Tibial nerve (tissue), 4 donors: ENCODE data around the gene LSM14B. TPM values are rescaled to one million over a fixed set of nuclear protein-coding genes. Genes with fewer than 3 reads are reported as not detected.
"Not testable (repeated sequence)": the region's sequence is repeated elsewhere in the genome, so short reads cannot be mapped to it uniquely, and the experiment has no call there.

Experiments
- DNase-seq, 2 donors: peaks; one replicate each; pipeline ENCODE4 v3.0.0-alpha.2; 2019; ENCODE audit warnings: low spot score in 2 of 2
- H3K27ac ChIP-seq, 4 donors: fragments of 200-600 bp; sonication (generic) in 3 of 4; one replicate each; pipeline ENCODE4 v1.5.1; 2017 to 2019; ENCODE audit warnings: mild to moderate bottlenecking in 1 of 4
- H3K27me3 ChIP-seq, 2 donors: fragments of 200-600 bp; sonication (generic) in 1 of 2; one replicate each; pipeline versions ENCODE4 v1.5.1 to v1.6.0; 2017 to 2019
- H3K36me3 ChIP-seq, 3 donors: fragments of 200-600 bp; sonication (generic); one replicate each; pipeline ENCODE4 v1.5.1; 2018 to 2019
- H3K4me1 ChIP-seq, 4 donors: fragments of 200-600 bp; sonication (generic) in 3 of 4; one replicate each; pipeline ENCODE4 v1.5.1; 2017 to 2019
- H3K4me3 ChIP-seq, 4 donors: fragments of 200-600 bp; sonication (generic) in 3 of 4; one replicate each; pipeline ENCODE4 v1.5.1; 2017 to 2019; ENCODE audit warnings: mild to moderate bottlenecking in 1 of 4, moderate library complexity in 1 of 4
- H3K9me3 ChIP-seq, 4 donors: fragments of 200-600 bp; sonication (generic) in 3 of 4; one replicate each; pipeline ENCODE4 v1.5.1; 2017 to 2019
- EP300 ChIP-seq, 2 donors: sonication (generic); formaldehyde crosslinking; IDR thresholded peaks; one replicate each; pipeline ENCODE4 v1.6.1; 2017; ENCODE audit warnings: antibody characterized with exemption in 2 of 2, mild to moderate bottlenecking in 1 of 2
- POLR2A ChIP-seq, 2 donors: fragments of 450-650 bp; IDR thresholded peaks; one replicate each; pipeline ENCODE4 v1.6.1; 2017; ENCODE audit warnings: antibody characterized with exemption in 2 of 2, mild to moderate bottlenecking in 2 of 2, moderate library complexity in 2 of 2
- WGBS, 2 donors: methylation state at CpG; one replicate each; pipeline ENCODE4 v1.1.5; 2018; 5-methylcytosine and 5-hydroxymethylcytosine counted together
- total RNA-seq, 4 donors: library from RNA; depleted of rRNA; stranded (reverse); fragments of >200 nt; gene quantifications; one replicate each; pipeline ENCODE4 v1.1.0, GENCODE V29; 2016
- TF ChIP-seq, protein P1 (sequence below), 5 experiments: fragments of 200-600 bp in 3 of 5; fragments of 450-650 bp in 2 of 5; sonication (generic) in 3 of 5; IDR thresholded peaks; one replicate each; pipeline ENCODE4 v1.5.1; 2016 to 2019; ENCODE audit warnings: antibody characterized with exemption in 5 of 5, mild to moderate bottlenecking in 3 of 5, moderate library complexity in 2 of 5

Gene LSM14B
- total RNA-seq, 4 donors from 2014 or later: 23.8 to 32.6 (median 28.5) TPM

DNA sequence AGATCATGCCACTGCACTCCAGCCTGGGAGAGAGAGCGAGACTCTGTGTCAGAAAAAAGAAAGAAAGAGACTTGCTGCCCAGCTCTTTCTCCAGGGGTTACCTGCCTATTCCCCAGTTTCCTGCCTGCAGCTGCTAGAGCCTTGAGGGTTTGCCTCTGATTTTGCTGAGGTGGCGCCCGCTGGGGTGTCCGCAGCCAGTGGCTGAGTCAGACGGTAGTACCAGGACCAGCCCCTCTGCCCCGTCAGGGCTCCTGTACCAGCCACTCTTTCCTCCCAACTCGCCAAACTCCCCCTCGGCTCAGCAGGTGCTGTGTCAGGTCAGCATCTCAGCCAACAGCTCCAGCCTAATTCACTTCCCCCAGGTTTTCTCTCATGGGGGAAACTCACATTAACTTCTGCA is 7.4 kb upstream of the LSM14B start:
- Histone ChIP-seq H3K4me1 (no peaks in the 10 kb centered on the region), H3K27me3 (peaks cover 0 to 69% of the 10 kb centered on the region in 2 donors), H3K36me3 (peaks cover 0 to 7% (median 0%) of the 10 kb centered on the region in 3 donors), H3K27ac (no peak overlapping the region), H3K9me3 (peaks cover 0 to 44% (median 2%) of the 10 kb centered on the region in 4 donors), H3K4me3 (no peak overlapping the region)
- TF ChIP-seq, protein P1, sequence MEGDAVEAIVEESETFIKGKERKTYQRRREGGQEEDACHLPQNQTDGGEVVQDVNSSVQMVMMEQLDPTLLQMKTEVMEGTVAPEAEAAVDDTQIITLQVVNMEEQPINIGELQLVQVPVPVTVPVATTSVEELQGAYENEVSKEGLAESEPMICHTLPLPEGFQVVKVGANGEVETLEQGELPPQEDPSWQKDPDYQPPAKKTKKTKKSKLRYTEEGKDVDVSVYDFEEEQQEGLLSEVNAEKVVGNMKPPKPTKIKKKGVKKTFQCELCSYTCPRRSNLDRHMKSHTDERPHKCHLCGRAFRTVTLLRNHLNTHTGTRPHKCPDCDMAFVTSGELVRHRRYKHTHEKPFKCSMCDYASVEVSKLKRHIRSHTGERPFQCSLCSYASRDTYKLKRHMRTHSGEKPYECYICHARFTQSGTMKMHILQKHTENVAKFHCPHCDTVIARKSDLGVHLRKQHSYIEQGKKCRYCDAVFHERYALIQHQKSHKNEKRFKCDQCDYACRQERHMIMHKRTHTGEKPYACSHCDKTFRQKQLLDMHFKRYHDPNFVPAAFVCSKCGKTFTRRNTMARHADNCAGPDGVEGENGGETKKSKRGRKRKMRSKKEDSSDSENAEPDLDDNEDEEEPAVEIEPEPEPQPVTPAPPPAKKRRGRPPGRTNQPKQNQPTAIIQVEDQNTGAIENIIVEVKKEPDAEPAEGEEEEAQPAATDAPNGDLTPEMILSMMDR (IDR thresholded peaks at IDR 0.05): no peak
- TF ChIP-seq POLR2A (IDR thresholded peaks at IDR 0.05) (no peak), EP300 (IDR thresholded peaks at IDR 0.05) (no peak)
- WGBS, 2 donors: 38 to 49% methylated on average over 8 of the region's 8 CpGs
- no peak for DNase-seq

DNA sequence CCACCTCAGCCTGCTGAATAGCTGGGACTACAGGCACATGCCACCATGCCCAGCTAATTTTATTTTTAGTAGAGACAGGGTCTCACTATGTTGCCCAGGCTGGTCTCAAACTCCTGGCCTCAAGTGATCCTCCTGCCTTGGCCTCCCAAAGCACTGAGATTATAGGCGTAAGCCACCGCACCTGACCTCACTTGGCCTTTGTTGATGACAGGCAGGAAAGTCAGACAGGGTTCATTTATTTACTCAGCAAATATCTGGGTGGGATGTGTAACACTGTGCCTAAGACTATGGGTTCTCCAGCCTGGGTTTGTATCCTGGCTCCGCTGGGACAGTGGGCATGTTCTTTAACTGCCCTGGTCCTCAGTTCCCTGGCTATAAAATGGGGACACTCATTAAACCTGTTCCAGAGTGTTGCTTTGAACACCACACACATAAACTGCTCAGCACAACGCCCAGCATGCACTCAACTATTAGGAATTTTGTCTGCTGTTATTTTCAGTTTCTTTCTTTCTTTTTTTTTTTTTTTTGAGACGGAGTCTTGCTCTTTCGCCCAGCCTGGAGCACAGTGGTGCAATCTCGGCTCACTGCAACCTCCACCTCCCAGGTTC is 6.4 kb upstream of the LSM14B start:
- H3K4me1 ChIP-seq, DNase-seq, H3K4me3 ChIP-seq, H3K36me3 ChIP-seq, H3K27ac ChIP-seq: not testable (repeated sequence)
- Histone ChIP-seq H3K9me3 (peaks cover 0 to 33% (median 2%) of the 10 kb centered on the region in 4 donors), H3K27me3 (peaks cover 0 to 69% of the 10 kb centered on the region in 2 donors)
- 80 to 85% methylated on average over 7 of the region's 7 CpGs for WGBS, 2 donors

DNA sequence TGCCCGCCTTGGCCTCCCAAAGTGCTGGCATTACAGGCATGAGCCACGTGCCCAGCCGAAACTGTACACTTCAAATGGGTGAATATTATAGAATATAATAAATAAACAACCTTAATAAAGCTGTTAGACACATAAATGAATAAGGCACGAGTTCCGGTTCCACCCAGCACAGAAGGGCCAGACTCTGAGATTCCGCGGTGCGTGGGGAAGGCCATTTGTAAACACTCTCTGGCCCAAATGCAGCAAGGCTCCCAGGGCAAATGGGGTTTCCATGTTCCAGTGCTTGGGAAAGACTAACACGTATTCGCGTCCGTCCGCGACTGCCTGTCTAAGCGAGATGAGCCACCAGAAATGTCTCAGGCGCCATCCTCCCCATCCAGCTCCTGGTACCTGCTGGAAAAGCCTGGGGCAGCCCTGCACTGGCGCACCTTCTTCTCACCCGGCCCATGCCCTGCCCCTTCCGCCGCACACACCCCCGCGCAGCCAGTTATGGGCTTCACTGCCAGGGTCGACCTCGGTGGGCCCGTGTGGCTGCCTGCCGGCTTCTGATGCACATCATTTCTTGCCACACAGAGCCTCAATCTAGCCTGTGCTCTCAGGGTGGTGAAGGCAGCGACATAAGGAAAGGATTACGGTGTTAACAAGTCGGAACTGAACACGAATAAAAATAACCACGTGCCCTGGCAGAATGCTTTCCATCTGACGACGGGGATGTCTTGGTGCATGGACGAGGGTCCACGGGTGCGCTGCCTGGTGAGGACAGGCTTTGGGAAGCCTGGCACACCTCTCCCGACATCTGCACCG is 5.5 kb upstream of the LSM14B start:
- Histone ChIP-seq H3K36me3 (peaks cover 0 to 7% (median 0%) of the 10 kb centered on the region in 3 donors), H3K27ac (no peak overlapping the region), H3K4me1 (peaks cover 0 to 5% (median 0%) of the 10 kb centered on the region in 4 donors), H3K27me3 (peaks cover 0 to 69% of the 10 kb centered on the region in 2 donors), H3K4me3 (no peak overlapping the region), H3K9me3 (peaks cover 0 to 25% (median 2%) of the 10 kb centered on the region in 4 donors)
- no peak for DNase-seq
- WGBS, 2 donors: 75 to 78% methylated on average over 38 of the region's 38 CpGs
- TF ChIP-seq, protein P1 (IDR thresholded peaks at IDR 0.05): no peak
- TF ChIP-seq POLR2A (IDR thresholded peaks at IDR 0.05): no peak
- no peak for TF ChIP-seq EP300 (IDR thresholded peaks at IDR 0.05)

DNA sequence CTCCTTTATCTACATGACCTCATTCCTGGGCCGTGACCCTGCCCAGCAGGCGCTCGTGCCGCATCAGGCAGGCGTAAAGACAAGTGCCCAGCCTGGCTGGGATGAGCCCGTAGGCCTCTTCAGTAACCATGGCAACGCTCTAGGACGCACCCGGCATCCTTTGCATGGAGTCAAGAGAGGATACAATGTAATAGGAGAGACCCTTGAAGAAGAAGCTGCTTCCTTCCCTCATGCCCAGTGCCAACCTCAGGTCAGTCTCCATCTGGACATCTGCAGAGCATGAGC is 5.0 kb upstream of the LSM14B start:
- peaks cover 0 to 5% (median 0%) of the 10 kb centered on the region in 4 donors for H3K4me1 ChIP-seq
- DNase-seq: no peak
- H3K27me3 ChIP-seq: peaks cover 0 to 69% of the 10 kb centered on the region in 2 donors
- H3K4me3 ChIP-seq: no peak overlapping the region
- peaks cover 0 to 19% (median 1%) of the 10 kb centered on the region in 4 donors for H3K9me3 ChIP-seq
- peaks cover 0 to 7% (median 0%) of the 10 kb centered on the region in 3 donors for H3K36me3 ChIP-seq
- no peak for TF ChIP-seq EP300 (IDR thresholded peaks at IDR 0.05)
- no peak for TF ChIP-seq POLR2A (IDR thresholded peaks at IDR 0.05)
- TF ChIP-seq, protein P1 (IDR thresholded peaks at IDR 0.05): no peak
- 10 to 30% methylated on average over 4 to 9 of the region's 9 CpGs for WGBS, 2 donors
- H3K27ac ChIP-seq: no peak overlapping the region

DNA sequence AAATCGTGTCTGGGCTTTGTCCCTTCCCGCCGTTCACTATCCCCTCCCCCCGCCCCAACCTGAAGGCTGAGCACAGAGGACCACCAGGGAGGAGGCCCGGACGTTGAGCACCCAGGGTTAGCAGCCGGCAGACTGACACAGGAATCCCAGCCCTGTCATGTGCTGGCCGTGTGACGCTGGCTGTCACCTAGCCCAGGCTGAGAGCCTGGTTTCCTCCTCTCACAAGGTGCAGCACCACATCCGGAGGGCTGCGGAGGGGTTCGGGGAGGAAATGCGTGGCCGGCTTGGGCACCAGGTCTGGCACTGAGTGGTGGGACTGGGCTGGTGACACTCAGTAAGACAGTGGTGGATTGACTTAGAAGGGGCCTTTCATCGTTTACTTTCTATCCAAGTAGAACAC is 4.6 kb upstream of the LSM14B start:
- TF ChIP-seq, protein P1 (IDR thresholded peaks at IDR 0.05): no peak
- TF ChIP-seq POLR2A (IDR thresholded peaks at IDR 0.05) (no peak), EP300 (IDR thresholded peaks at IDR 0.05) (no peak)
- peaks cover 0 to 16% (median 0%) of the 10 kb centered on the region in 4 donors for H3K9me3 ChIP-seq
- H3K27ac ChIP-seq: no peak overlapping the region
- H3K4me3 ChIP-seq: no peak overlapping the region
- H3K36me3 ChIP-seq: peaks cover 0 to 6% (median 0%) of the 10 kb centered on the region in 3 donors
- H3K4me1 ChIP-seq: peaks cover 0 to 5% (median 0%) of the 10 kb centered on the region in 4 donors
- peaks cover 0 to 66% of the 10 kb centered on the region in 2 donors for H3K27me3 ChIP-seq
- WGBS, 2 donors: 48 to 56% methylated on average over 7 to 13 of the region's 15 CpGs
- DNase-seq: no peak
